GM19467 (cell line): ENCODE data around the gene ACTN4.

Experiments used
- ATAC-seq: cut with Tn5 transposase; IDR thresholded peaks from one replicate; pipeline ENCODE4 v1.9.1; 2021; ENCODE audit warnings: mild to moderate bottlenecking, moderate library complexity; ENCODE audit not compliant: unreplicated experiment

Gene ACTN4

DNA sequence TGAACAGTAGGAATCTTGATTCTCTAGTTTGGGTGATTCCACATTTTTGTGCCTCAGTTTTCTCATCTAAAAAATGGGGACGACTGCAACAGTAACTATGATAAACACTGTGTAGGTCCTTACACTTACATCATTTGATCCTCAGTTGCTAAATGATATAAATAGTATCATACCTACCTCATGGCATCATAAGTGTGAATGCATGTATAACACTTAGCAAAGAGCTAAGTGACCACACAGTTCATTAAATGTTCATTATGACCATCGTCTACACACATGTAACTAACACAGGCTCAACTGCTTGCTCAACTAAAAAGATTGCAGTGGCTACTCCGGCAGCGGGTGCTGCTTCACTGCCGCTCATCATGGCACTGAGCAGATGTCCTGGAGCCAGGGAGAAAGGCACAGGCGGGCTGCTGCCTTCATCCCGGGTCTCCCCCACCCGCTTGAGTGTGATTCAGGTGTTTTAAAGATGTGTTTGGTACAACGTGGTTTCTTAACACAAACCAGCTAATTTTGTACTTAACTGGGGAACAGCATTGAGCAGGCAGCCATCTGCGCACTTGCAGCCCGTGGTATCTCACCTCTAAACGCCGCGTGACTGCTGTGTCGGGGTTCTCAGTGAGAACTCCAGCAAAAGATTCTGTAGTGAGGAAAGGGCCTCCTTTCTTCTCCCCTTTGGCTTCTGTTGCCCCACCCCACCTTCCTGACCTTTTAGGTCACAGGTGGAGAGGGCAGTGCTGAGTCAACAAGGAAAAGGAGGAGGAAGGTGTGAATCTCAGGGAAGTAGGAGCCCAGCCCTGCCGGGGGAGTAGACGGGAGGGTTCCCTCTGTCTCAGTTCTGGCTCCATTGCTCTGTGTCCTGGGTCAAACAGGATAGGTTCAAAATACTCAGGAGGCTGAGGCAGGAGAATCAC is 11.7 kb upstream of the ACTN4 start:
- ATAC-seq, result no peak

DNA sequence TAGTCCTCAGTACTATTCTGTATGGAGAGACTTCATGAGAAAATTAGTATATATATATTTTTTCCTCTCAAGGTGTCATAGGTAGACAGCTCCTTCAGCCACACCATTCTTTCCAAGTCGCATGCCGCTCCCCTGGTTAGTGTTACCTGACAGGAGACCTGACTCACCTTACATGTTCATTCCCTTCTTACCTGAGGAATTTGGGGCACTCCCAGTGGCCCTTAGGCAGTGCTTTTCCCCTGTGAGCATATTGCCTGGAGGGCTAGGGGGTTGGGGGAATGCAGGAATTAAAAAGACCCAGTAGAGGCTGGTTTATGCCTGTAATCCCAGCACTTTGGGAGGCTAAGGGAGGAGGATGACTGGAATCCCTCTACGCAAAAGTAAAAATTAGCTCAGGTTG is 9.0 kb upstream of the ACTN4 start:
- ATAC-seq, result no peak

DNA sequence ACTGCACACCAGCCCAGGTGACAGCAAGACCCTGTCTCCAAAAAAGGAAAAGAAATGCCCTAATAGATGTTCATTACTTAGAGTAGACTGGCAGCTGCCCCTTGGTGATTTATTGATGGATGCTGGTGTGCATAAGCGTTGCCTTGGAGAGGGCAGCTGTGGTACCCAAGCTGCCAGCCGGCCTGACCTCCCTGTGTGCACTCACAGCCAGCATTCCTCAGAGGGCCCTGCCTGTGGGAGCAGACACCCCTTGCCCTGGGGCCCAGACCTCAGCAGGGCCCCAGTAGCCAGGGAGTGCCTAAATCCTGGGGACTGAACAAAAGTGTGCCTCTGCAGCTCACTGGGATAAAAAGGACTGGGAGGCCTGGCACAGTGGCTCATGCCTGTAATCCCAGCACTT is 7.8 kb upstream of the ACTN4 start:
- ATAC-seq, result no peak

DNA sequence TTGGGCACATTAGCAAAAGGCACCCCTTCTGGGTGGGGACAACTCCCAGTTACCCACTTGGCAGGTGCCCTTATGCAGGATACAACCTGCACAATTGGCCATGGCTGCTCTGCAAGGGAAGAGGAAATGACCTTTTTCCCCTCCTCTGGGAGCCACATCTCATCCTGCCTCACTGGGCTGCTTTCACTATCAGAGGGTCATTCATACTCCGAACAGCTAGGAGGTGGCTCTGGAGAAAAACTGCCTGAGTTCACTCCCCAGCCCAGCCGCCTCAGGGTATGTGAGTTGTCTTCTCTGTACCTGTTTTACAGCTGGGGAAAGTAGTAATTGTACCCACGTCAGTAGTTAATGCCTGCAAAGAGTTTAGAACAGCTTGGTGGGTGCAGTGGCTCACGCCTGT is 7.1 kb upstream of the ACTN4 start:
- no peak for ATAC-seq

DNA sequence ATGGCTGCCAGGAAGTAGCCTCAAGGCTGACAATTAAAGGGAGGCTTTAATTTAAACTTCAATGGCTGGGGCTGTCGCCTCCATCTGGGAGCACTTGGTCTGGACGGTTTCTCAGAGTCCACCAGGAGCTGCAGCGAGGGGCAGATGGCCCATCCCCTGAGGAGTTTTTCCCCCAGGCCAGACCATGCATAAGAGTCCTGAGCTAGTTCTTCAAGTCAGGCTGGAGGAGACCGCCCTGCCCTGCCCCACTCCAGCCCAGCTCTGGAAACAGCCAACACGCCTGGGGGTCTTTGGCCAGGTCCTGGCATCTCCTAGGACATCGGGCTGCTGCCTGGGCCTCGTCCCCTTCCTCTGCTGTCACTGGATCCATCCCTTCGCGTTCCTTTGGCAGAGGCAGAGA is 5.3 kb upstream of the ACTN4 start:
- no peak for ATAC-seq

DNA sequence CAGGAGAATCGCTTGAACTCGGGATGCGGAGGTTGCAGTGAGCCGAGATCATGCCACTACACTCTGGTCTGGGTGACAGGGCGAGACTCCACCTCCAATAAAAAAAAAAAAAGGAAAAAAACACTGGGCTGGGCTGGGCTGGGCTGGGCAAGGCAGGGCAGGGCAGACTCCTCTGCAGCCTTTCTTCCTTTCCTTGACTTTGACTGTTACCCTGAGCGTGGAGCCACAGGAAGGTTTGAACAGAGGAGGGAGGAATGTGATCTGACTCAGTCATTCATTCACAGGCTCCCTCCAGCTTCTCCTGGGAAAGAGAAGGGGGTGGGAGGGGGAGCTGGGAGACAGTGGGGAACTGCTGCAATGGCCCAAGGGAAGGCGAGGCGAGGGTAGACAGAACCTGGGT is 2.7 kb upstream of the ACTN4 start:
- no peak for ATAC-seq

DNA sequence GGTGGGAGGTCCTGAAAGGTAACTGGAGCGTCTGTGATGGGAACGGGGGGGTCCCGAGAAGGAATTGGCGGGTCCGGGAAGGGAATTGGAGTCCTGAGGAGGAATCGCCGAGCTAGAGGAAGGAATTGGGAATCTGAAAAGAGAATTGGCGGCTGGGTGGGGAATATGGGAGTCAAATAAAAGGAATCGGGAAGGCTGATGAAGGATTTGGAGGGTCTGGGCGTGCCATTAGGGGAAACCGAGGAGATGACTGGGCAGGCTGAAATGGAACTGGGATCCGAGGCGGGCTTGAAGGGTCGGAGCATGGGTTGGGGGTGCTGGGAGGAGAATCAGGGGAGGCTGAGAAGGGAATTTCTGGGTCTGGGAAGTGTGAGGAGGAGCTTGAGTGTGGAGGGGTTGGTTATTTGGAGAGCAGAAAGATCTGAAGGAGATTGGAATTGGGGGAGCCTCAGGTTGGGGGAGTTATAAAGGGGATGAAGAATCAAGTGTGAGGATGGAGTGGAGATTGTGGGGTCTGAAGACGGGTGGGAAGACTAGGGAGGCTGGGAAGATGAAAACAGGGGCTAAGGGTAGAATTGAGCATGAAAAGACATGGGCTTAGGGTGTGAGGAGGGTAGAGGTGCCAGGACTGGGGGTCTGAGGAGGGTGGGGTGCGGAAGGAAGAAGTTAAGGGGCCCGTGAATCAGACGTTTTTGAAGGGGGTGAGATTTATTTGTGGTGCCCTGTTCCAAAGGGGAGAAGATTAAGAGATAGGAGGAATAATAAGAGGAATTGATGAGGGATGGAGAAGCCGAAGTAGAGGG is 718 bp downstream of the ACTN4 start:
- no peak for ATAC-seq

DNA sequence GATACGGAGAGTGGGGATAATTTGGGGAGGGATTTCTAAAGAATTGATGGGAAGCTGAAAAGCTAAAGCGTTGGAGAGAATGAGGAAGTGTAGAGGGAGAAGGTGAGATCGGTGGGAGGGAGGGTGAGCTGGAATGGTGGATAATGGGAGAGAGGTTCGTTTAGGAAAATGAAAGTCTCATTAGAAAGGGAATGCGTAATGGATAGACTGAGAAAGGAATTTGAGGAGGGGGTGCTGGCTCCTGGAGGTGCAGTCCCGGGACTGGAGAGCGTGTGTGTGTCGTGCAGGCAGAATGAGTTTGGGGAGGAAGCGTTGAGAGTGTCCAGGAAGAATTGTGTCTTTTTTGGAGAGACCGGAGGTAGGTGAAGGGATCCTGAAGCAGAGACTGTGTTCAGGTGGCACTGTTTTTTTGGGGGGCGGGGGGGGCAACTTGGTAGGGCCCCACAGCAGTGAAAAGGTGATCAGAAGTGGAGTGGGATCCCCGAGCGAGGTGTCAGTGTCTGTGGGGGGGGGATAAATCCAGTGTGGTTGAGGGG is 1.4 kb downstream of the ACTN4 start:
- no peak for ATAC-seq

DNA sequence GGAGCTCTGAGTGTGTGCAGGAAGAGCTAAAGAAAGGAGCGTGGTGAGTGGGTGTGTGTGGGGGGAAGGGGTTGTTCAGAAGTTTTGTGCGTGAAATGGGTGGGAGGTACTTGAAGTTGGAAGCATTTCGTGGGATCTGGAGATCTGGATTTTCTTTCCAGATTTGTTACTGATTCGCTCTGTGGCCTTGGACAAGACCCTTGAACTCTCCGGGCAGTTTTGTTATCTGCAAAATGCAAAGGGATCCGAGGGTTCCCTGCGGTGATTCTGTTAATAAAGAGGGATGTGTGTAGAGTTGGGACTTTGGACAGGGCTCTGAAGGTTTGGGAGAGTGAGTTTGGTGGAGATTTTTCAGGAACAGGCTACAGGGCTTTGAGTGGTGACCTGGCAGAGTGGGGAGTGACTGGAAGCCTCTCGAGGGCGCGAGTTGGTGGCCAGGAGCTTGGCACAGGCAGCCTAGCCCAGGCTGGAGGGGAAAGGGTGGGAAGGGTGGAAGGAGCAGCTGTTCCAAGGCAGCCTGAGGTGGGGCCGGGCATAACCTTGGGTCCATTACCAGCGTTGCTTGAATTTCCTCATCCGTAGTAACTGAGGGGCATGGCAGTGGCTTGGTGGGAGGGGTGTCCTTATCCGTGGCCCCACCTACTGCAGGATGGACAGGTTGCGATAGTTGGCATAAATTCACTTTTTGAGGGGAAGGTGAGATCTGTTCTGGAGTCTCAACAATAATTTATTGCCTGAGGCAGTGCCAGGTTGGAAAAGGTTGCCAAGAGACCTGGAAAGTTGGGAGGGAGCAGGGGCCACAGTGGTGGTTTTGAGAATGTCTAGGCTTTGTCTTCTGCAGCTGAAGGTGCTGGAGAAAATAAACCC is 2.1 kb downstream of the ACTN4 start:
- ATAC-seq, result no peak

DNA sequence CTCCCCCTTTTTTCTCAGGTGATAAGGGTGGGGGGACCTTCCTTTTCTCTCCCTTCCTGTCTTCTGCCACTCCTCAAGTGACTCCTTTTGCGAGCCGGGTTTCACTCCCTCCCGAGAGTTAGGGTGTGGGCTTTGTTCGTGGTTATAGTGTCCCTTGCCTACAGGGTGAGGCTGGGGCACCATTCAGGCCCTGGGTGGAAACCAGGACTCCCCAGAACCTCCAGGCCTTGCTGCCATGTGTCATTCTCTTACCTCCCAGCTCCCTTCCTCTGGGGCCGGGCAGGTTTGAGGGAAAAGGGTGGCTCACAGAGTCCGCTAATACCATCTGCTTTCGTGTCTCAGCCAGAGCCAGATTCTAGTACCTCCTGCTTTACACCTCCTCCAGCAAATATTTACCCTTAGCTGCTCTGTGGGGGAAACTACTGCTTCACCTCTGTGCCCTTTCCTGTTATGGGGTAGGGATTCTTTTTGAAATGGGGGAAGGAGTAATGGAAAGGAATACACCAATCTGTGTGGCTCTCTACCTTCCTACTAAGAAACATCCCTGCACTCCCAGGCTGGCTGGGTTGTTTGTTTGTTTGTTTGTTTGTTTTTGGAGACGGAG is 2.8 kb downstream of the ACTN4 start:
- ATAC-seq, result no peak

DNA sequence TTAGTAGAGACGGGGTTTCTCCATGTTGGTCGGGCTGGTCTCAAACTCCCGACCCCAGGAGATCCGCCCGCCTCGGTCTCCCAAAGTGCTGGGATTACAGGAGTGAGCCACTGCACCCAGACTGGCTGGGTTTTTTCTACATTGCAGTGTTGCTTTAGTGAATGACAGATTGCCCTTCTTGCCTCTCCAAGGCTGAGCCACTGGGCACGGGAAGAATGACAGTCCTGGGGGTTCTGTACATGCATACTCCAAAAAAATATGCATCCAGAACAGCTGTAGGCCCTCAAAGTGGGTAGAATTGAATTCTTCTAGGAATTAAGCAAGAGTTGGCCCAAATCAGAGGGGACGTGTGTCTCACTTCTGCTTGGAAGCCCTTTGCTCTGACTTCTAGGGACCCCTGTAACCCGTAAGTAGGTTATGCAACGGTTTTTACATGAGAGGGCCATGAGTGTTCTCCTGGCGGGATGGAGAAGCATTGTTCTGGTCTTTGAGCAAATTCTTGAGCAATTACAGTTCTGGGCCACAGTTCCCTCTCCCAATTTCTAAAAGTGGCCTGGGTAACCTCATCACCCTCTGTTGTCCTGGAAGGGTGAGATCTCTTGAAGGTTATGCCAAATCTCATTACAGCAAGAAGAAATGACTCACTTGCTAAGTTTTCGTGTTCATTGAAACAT is 3.6 kb downstream of the ACTN4 start:
- no peak for ATAC-seq

DNA sequence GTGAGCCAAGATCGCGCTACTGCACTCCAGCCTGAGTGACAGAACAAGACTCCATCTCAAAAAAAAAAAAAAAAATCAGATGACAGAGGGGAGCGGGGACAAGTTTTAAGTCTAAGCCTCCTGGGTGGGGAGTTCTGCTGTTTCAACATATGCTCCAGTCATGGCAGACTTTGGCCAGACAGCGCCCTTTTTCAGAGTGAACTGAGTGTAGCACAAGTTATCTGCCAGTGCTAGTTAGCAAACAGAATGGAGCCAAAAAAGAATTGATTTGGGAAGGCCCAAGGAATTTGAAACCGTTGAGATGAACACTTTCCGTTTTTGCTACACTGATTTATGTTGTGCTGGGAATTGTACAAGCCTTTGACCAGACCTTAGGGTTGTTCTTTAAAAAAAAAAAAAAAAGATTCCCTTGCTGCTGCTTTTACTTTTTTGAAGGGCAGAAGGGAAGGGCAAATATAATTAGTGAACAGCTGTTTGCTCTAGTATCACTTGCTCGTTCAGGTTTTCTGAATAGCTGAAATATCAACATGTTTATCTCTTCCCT is 5.7 kb downstream of the ACTN4 start:
- no peak for ATAC-seq

DNA sequence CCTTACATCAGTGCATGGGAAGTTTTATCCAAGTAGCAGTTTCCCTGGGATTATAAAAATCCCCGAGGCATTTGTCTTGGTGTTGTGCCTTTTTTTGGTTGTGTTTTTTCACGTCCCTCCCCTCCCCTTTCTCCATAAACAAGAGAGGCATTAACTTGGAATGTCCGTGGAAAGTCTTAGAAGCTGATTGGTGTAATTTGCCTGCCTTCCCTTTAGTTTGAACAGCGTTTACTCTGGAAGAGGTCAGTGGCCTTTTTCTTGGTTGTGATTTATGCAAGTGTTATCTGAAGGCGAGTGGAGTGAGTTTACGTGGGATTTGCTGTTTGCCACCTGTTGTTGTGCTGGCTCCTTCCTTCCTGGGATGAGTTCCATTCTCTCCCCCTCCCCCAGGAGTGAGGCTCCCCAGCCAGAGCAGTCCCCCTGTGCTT is 7.2 kb downstream of the ACTN4 start:
- no peak for ATAC-seq

DNA sequence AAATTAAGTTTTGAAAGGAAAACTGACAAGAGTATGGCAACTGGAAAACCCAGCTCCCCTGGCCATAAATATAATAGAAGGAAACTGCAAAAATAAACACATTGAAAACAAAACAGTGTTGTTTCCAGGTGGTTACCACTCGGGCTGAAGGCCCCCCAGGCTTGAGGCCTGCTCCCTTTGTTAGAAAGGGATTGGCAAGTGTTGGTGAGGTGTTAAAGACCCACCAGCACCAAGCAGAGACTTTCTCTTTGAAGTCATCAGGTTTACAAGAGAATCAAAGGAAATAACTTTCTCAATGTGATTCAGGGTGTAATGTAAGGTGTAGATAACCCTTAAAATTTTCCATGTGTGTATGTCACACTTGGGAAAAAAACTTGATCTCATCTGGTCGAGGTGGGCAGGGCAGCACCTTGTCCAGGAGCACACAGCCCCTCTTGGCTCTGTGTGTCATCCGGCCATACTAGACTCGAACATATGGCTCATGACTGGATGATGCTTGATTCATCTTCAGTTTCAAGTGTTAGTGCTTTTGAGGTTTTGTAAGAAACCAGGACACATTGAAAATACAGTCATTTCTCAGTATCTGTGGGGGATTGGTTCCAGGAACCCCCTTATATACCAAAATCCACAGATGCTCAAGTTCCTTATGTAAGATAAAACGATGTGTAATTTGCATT is 7.8 kb downstream of the ACTN4 start:
- ATAC-seq, result no peak

DNA sequence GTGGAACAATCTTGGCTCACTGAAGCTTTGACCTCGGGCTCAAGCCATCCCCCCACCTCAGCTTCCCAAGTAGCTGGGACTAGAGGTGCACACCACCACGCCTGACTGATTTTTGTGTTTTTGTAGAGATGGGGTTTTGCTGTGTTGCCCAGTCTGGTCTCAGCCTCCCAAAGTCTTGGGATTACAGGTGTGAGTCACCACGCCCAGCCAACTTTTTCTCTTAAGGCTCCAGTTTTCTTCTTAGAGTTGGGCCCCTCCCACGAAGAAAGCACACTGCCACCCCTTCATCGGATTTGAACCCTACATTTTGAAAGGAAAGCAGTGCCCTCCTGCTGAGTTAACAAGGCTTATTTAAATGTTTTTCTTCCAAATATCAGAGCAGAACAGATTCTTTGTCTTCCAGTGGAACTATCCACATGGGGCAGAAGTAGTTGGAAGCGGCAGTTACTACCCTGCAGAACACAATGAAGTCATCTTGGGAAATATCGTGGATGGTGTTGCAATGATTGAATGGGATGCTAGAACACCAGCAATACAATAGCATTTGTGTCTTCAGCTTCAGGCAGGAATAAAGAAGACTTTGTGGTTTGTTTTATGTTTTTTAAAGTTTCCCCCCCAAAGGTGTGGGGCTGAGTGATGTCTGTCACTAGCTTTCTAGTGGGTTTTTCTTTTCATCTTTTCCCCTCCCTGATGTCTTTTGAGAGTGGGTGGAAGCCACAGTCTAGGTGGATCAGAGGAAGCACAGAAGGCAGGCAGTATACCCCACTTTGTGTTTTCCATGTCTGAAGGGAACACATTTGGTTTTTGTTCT is 8.9 kb downstream of the ACTN4 start:
- ATAC-seq, result no peak

DNA sequence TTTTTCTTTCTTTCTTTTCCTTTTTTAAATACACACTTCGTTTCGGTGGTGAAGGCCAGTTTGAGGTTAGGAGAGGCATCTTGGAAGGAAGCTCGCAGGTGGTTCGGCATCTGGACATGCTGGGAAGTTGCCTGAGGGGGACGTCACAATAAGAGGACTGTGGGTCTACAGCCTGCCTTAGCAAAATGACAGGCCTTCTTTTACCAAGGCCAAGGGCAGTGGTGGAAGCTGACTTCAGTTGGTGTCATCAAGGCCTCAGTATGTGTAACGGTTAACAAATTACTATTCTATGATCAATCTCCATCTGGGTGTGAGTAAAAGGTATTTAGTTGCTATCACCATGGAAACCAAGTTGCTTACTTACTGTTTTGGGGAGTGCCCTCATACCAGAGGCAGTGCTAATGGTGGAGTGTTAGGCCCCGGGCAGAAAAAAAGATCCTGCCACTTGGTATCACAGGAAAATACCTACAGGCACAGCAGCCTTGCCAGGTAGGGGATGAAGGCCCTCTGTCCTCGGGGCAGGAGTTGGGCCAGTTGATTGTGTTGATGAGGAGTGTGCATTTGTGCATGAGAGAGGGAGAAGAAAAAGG is 10.3 kb downstream of the ACTN4 start:
- no peak for ATAC-seq

DNA sequence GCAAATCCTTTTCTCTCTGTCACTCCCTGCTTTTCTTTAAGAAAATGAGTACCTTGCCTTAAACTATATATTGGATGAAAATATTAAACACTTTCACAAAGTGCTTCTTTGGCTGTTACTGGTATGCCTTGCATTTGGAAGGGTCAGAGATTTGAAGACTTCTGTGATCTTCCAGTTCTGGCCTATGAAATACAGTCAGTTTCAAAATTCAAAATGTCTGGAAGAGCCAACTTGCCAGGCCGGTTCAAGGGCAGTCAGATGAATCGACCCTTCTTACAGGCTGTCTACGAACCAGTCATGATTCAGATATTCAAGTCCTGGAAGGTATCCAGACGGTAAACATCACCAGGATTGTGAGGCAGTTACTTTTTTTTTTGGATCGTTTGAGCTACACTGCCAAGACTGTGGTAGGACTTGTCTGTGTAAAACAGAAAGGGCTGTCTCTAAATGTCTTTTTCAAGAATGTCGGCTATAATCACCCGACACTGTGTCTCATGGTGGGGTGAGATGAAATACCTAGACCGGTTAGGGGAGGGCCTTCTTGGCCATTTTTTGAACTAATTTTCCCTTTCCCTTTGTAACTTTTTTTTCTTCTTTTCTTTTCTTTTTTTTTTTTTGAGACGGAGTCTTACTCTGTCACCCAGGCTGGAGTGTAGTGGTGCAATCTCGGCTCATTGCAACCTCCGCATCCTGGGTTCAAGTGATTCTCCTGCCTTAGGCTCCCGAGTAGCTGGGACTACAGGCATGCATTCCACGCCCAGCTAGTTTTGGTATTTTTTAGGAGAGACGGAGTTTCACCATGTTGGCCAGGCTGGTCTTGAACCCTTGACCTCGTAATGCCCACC is 11.2 kb downstream of the ACTN4 start:
- ATAC-seq, result no peak
